Fibroblast of villous mesenchyme (primary cell): ENCODE results near the gene METTL15. TPM values are rescaled to one million over a fixed set of nuclear protein-coding genes. Genes with fewer than 3 reads are reported as not detected.

Source experiments
- DNase-seq: peaks from one replicate; pipeline ENCODE4 v3.0.0-alpha.2; 2010; ENCODE audit warnings: low read depth
- H3K4me3 ChIP-seq: 2 replicates; pipeline ENCODE4 v1.5.1; 2011; ENCODE audit warnings: low read depth, mild to moderate bottlenecking, low read length
- CTCF ChIP-seq: IDR thresholded peaks from 2 replicates; pipeline ENCODE4 v1.5.1; 2012; ENCODE audit warnings: low read depth, mild to moderate bottlenecking, low read length; ENCODE audit not compliant: insufficient read depth
- total RNA-seq: library from RNA; depleted of rRNA; stranded (reverse); fragments of >200 nt; gene quantifications from 2 replicates; pipeline ENCODE4 v1.2.3, GENCODE V29; 2012

METTL15 gene
- total RNA-seq, 1 donor: 28.1 TPM

- no peak overlapping the region for H3K4me3 ChIP-seq
- no peak for TF ChIP-seq CTCF
- DNase-seq: no peak
These were observed 3.8 kb upstream of the METTL15 start for GRCh38 chr11:28104425-28104824.

GRCh38 chr11:28104984-28105383, 3.2 kb upstream of the METTL15 start:
- no peak for TF ChIP-seq CTCF
- H3K4me3 ChIP-seq: no peak overlapping the region
- no peak for DNase-seq

- DNase-seq: no peak
- peak overlapping the region; percentile 83 for H3K4me3 ChIP-seq
- TF ChIP-seq CTCF: no peak
These were observed 2.3 kb upstream of the METTL15 start for GRCh38 chr11:28105869-28106268.

- peak overlapping the region; percentile 83 for H3K4me3 ChIP-seq
- no peak for TF ChIP-seq CTCF
- DNase-seq: no peak
These were observed 1.7 kb upstream of the METTL15 start for GRCh38 chr11:28106353-28107043.

- peak overlapping the region; percentile 83 for H3K4me3 ChIP-seq
- no peak for TF ChIP-seq CTCF
- DNase-seq: no peak
These were observed 918 bp upstream of the METTL15 start for GRCh38 chr11:28107191-28107749.

GRCh38 chr11:28108958-28109357, 770 bp downstream of the METTL15 start:
- no peak for TF ChIP-seq CTCF
- no peak for DNase-seq
- H3K4me3 ChIP-seq: peak overlapping the region; percentile 69
